ENCODE data around the gene CENPP. TPM values are rescaled to one million over a fixed set of nuclear protein-coding genes. Genes with fewer than 3 reads are reported as not detected.

CENPP gene
- total RNA-seq, 4 donors from 2014 or later = 0.88 to 12.0 (median 4.3) TPM

GRCh38 chr9:92666912-92667532 is 341.3 kb downstream of the CENPP start:
- intact Hi-C loops (cut with DNase I; ENCODE audit: low total_unique reads) = no loop called here
- Histone ChIP-seq H3K27me3 (no peaks in the 10 kb centered on the region), H3K4me3 (no peak overlapping the region), H3K27ac (no peak overlapping the region), H3K36me3 (no peaks in the 10 kb centered on the region), H3K4me1 (peaks cover 0 to 6% of the 10 kb centered on the region in 2 donors), H3K9me3 (no peaks in the 10 kb centered on the region)
- TF ChIP-seq POLR2A (IDR thresholded peaks at IDR 0.05) (no peak), CTCF (IDR thresholded peaks at IDR 0.05) (no peak)
- no peak for DNase-seq

DNA sequence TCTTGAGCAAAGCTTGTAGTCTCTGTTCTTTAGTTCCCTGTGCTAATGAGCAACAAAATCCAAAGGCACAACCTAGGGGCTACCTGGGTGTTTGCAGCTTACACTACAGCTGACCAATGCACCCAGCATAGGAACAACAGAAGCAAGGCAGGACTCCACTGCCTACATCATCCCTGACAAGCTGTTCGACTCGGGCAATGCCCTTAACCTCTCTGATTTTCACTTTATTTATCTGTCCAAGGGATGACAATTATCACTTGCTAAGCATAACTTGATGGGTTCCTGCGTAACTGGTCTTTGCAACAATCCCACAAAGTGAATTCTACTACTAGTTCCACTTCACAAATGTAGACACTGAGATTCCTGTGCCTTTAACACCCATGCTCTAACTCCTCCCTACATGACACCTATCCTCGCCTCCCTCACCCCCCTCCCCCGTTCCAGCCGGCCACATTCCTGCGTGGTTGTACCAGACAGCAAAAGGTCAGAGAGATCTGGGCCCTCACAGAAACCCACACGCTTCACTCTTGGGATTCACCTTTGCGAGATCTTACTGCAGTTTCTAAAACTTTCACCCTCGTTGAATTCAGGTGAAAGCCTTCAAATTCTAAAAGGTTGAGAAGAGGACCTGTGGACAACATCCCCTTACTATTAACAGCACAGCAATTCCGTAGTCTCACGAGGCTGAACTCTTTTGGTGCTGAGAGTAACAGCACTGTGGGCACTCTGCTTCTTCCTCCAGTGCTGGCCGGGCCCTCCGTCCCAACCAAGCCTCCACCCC is 343.2 kb downstream of the CENPP start:
- Histone ChIP-seq H3K9me3 (no peaks in the 10 kb centered on the region), H3K4me3 (peak overlapping the region; percentile 68 to 93), H3K4me1 (peaks cover 0 to 6% of the 10 kb centered on the region in 2 donors), H3K27ac (peak overlapping the region; percentile 78 to 79), H3K36me3 (no peaks in the 10 kb centered on the region), H3K27me3 (no peaks in the 10 kb centered on the region)
- TF ChIP-seq CTCF (IDR thresholded peaks at IDR 0.05) = no peak
- no peak for TF ChIP-seq POLR2A (IDR thresholded peaks at IDR 0.05)
- intact Hi-C loops (cut with DNase I; ENCODE audit: low total_unique reads) = no loop called here
- DNase-seq = no peak

DNA sequence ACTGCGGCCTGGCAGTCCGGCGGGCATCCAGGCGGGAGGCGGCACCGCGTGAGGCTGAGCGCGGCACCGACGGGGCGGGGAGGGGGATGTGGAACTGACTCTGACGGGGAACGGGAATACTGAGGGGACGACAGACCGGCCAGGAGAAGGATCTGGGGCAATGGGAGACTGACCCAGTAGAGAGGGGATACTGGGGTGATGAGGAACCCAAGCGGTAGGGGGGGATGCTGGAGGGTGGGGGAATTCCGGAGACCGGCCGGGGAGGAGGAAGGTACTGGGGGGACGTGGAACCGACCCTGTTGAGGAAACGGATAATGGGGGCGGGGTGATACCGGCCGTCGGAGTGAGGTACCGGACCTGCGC is 343.8 kb downstream of the CENPP start:
- no peak for DNase-seq
- Histone ChIP-seq H3K9me3 (no peaks in the 10 kb centered on the region), H3K27me3 (no peaks in the 10 kb centered on the region), H3K36me3 (no peaks in the 10 kb centered on the region), H3K27ac (peak overlapping the region; percentile 78 to 79), H3K4me1 (peaks cover 0 to 6% of the 10 kb centered on the region in 2 donors), H3K4me3 (peak overlapping the region; percentile 68 to 93)
- intact Hi-C loops (cut with DNase I; ENCODE audit: low total_unique reads) = no loop called here
- no peak for TF ChIP-seq CTCF (IDR thresholded peaks at IDR 0.05)
- TF ChIP-seq POLR2A (IDR thresholded peaks at IDR 0.05) = no peak

Small RNAs within 50 kb of the gene (microRNA-seq; reads per million reads assigned to microRNA genes)
- not detected for gene MIR3651 (ENCODE audit: borderline microRNAs expressed, borderline replicate concordance)
- gene MIR4670 (ENCODE audit: borderline microRNAs expressed, borderline replicate concordance) = not detected

Small RNAs within 50 kb of the gene (small RNA-seq; reads per million reads assigned to genes)
- gene AL157827.1 = not detected
- not detected for gene MIR3651
- not detected for gene MIR4670
- gene SNORA84 = 0.42 reads per million

Other genes starting within 250 kb of the CENPP start
- gene SPTLC1, start 210.5 kb upstream of the CENPP start, total RNA-seq = 100 to 1,000 TPM in 1 of 4 donors, 10 to 100 TPM in 3; 42.9 to 153 (median 70.8) TPM
- gene IARS1, start 32.3 kb upstream of the CENPP start, total RNA-seq = 100 to 1,000 TPM in 3 of 4 donors, 10 to 100 TPM in 1; 73.2 to 234 (median 161) TPM
- gene NOL8, start 603 bp upstream of the CENPP start, total RNA-seq = 10 to 100 TPM; 16.5 to 48.0 (median 33.0) TPM
- gene OGN, start 78.6 kb downstream of the CENPP start, total RNA-seq = 100 to 1,000 TPM in 1 of 4 donors, 10 to 100 TPM in 3; 26.0 to 302 (median 43.0) TPM
- gene OMD, start 98.5 kb downstream of the CENPP start, total RNA-seq = 10 to 100 TPM in 2 of 4 donors, 1 to 10 TPM in 2; 8.5 to 24.4 (median 11.1) TPM
- 100 to 1,000 TPM in 1 of 4 donors, 10 to 100 TPM in 3; 29.5 to 160 (median 73.0) TPM for gene ASPN, start 156.6 kb downstream of the CENPP start, total RNA-seq
- gene ECM2, start 210.0 kb downstream of the CENPP start, total RNA-seq = 10 to 100 TPM; 21.8 to 34.0 (median 27.7) TPM